Kidney epithelial cell (primary cell): ENCODE measurements around the gene YWHAH. TPM values are rescaled to one million over a fixed set of nuclear protein-coding genes. Genes with fewer than 3 reads are reported as not detected.

ENCODE experiments used
- DNase-seq: peaks from one replicate; pipeline ENCODE4 v3.0.0-alpha.2; 2010; ENCODE audit warnings: low read depth
- H3K27me3 ChIP-seq: 2 replicates; pipeline ENCODE4 v1.6.0; 2011; ENCODE audit warnings: low read length; ENCODE audit not compliant: control insufficient read depth, insufficient read depth
- H3K36me3 ChIP-seq: 2 replicates; pipeline ENCODE4 v1.5.1; 2011; ENCODE audit warnings: low read length; ENCODE audit not compliant: control insufficient read depth, insufficient read depth
- H3K4me3 ChIP-seq: 2 replicates; pipeline ENCODE4 v1.5.1; 2011; ENCODE audit warnings: low read depth, mild to moderate bottlenecking, control low read depth, low read length
- CTCF ChIP-seq: IDR thresholded peaks from 2 replicates; pipeline ENCODE4 v1.5.1; 2011; ENCODE audit warnings: mild to moderate bottlenecking, moderate library complexity, low read length, control low read depth, inconsistent platforms; ENCODE audit not compliant: insufficient read depth, poor library complexity, severe bottlenecking
- total RNA-seq: library from RNA; depleted of rRNA; stranded (reverse); fragments of >200 nt; gene quantifications from 2 replicates; pipeline ENCODE4 v1.2.3, GENCODE V29; 2015

Gene YWHAH
- total RNA-seq, 1 donor from 2014 or later, result 183 TPM

GRCh38 chr22:31899669-31900068 lies 44.7 kb upstream of the YWHAH start:
- no peak for DNase-seq
- no peak overlapping the region for H3K4me3 ChIP-seq
- H3K27me3 ChIP-seq, result no peaks in the 10 kb centered on the region
- H3K36me3 ChIP-seq, result peaks cover 1% of the 10 kb centered on the region
- TF ChIP-seq CTCF, result no peak

GRCh38 chr22:31901388-31902137 lies 42.8 kb upstream of the YWHAH start:
- DNase-seq, result no peak
- no peak for TF ChIP-seq CTCF
- no peaks in the 10 kb centered on the region for H3K36me3 ChIP-seq
- H3K4me3 ChIP-seq, result no peak overlapping the region
- H3K27me3 ChIP-seq, result no peaks in the 10 kb centered on the region

- Histone ChIP-seq H3K27me3 (no peaks in the 10 kb centered on the region), H3K36me3 (no peaks in the 10 kb centered on the region), H3K4me3 (no peak overlapping the region)
- no peak for DNase-seq
- TF ChIP-seq CTCF, result no peak
These were observed 39.7 kb upstream of the YWHAH start for GRCh38 chr22:31904651-31905050.

- DNase-seq, result no peak
- TF ChIP-seq CTCF, result no peak
- H3K36me3 ChIP-seq, result no peaks in the 10 kb centered on the region
- H3K4me3 ChIP-seq, result no peak overlapping the region
- no peaks in the 10 kb centered on the region for H3K27me3 ChIP-seq
These were observed 39.0 kb upstream of the YWHAH start for GRCh38 chr22:31905356-31905755.

- Histone ChIP-seq H3K27me3 (no peaks in the 10 kb centered on the region), H3K4me3 (no peak overlapping the region), H3K36me3 (no peaks in the 10 kb centered on the region)
- no peak for DNase-seq
- TF ChIP-seq CTCF, result no peak
These were observed 38.2 kb upstream of the YWHAH start for GRCh38 chr22:31906086-31906485.

- no peaks in the 10 kb centered on the region for H3K36me3 ChIP-seq
- no peaks in the 10 kb centered on the region for H3K27me3 ChIP-seq
- TF ChIP-seq CTCF, result no peak
- H3K4me3 ChIP-seq, result no peak overlapping the region
- no peak for DNase-seq
These were observed 37.8 kb upstream of the YWHAH start for GRCh38 chr22:31906569-31906968.
